K562 (cell line): ENCODE data around the gene NIPBL. TPM values are rescaled to one million over a fixed set of nuclear protein-coding genes. Genes with fewer than 3 reads are reported as not detected.

ENCODE experiments used
- ASH1L ChIP-seq: fragments of 450-650 bp; IDR thresholded peaks from 2 replicates; pipeline ENCODE4 v1.6.1; 2018; ENCODE audit warnings: borderline replicate concordance, mild to moderate bottlenecking, low read depth; ENCODE audit not compliant: partially characterized antibody
- CEBPB ChIP-seq: fragments of 450-650 bp; IDR thresholded peaks from 2 replicates; pipeline ENCODE4 v1.6.1; 2016; ENCODE audit warnings: missing genetic modification characterization, missing compliant biosample characterization
- HDAC1 ChIP-seq, 2 experiments: fragments of 450-650 bp; IDR thresholded peaks; 2 replicates each; pipeline ENCODE4 v1.6.1; 2016 to 2017; ENCODE audit warnings: inconsistent platforms in 1 of 2, mild to moderate bottlenecking in 1 of 2, moderate library complexity in 1 of 2
- HEY1 ChIP-seq: fragments of 250-450 bp; sonication (Bioruptor Pico); IDR thresholded peaks from 2 replicates; pipeline ENCODE4 v1.5.0; 2020; ENCODE audit warnings: mild to moderate bottlenecking, moderate library complexity, borderline replicate concordance
- KLF10 ChIP-seq: fragments of 250-450 bp; sonication (Bioruptor Pico); IDR thresholded peaks from 2 replicates; pipeline ENCODE4 v1.6.1; 2021; ENCODE audit warnings: matching md5 sums
- MBD2 ChIP-seq: sonication (generic); IDR thresholded peaks from 2 replicates; pipeline ENCODE4 v1.6.1; 2016; ENCODE audit warnings: low read depth, borderline replicate concordance
- MECOM ChIP-seq: fragments of 250-450 bp; sonication (Bioruptor Pico); IDR thresholded peaks from 2 replicates; pipeline ENCODE4 v1.8.0; 2022; ENCODE audit warnings: inconsistent platforms
- MYNN ChIP-seq, 2 experiments: sonication (generic); formaldehyde crosslinking in 1 of 2; IDR thresholded peaks; 2 replicates each; pipeline versions ENCODE4 v1.5.0 to v1.6.1; 2016 to 2020; ENCODE audit warnings: antibody characterized with exemption in 1 of 2, missing genetic modification reagents in 1 of 2
- POLR2AphosphoS2 ChIP-seq: IDR thresholded peaks from 2 replicates; pipeline ENCODE4 v1.6.1; 2012; ENCODE audit warnings: low read length, improper control_type of control experiment
- ZNF12 ChIP-seq: sonication (generic); formaldehyde crosslinking; IDR thresholded peaks from 2 replicates; pipeline ENCODE4 v1.4.0; 2020; ENCODE audit warnings: mild to moderate bottlenecking, missing genetic modification reagents
- ZNF695 ChIP-seq: fragments of 450-650 bp; formaldehyde crosslinking; IDR thresholded peaks from 2 replicates; pipeline ENCODE4 v1.4.0; 2020; ENCODE audit warnings: mild to moderate bottlenecking, moderate library complexity
- polyA plus RNA-seq, 8 experiments: library from polyadenylated mRNA; depleted of rRNA in 4 of 8; stranded (reverse) in 5 of 8; unstranded in 3 of 8; fragments of >200 nt; fragmentation: Nextera tagmentation in 2 of 8; fragmentation: Illumina TruSeq in 1 of 8; extraction: Ambion mirVana in 2 of 8; extraction: Trizol in 1 of 8; gene quantifications; 2 replicates each; pipeline versions ENCODE4 v1.2.1 to v1.2.3, GENCODE V29; 2011 to 2014; ENCODE audit warnings: inconsistent platforms in 1 of 8, missing spikeins in 1 of 8
- total RNA-seq, 7 experiments: library from RNA; depleted of rRNA in 6 of 7; stranded (reverse); fragments of >200 nt in 6 of 7; fragmentation: Illumina TruSeq in 2 of 7; extraction: Trizol in 2 of 7; gene quantifications; 2 replicates each; pipeline versions ENCODE4 v1.2.1 to v1.2.3, GENCODE V29; 2011 to 2021; ENCODE audit warnings: low replicate concordance in 1 of 7
- TF ChIP-seq, protein P1 (sequence below): fragments of 450-650 bp; formaldehyde crosslinking; IDR thresholded peaks from 2 replicates; pipeline ENCODE4 v1.4.0; 2022; ENCODE audit warnings: mild to moderate bottlenecking, moderate library complexity
- TF ChIP-seq, protein P2 (sequence below): fragments of 250-450 bp; sonication (Bioruptor Pico); IDR thresholded peaks from 2 replicates; pipeline ENCODE4 v1.8.0; 2022; ENCODE audit warnings: moderate library complexity, mild to moderate bottlenecking, inconsistent platforms
- TF ChIP-seq, protein P3 (sequence below): sonication (generic); formaldehyde crosslinking; IDR thresholded peaks from 2 replicates; pipeline ENCODE4 v1.8.0; 2022; ENCODE audit warnings: mild to moderate bottlenecking, missing genetic modification reagents
- TF ChIP-seq, protein P4 (sequence below): sonication (generic); formaldehyde crosslinking; IDR thresholded peaks from 2 replicates; pipeline ENCODE4 v1.5.0; 2020; ENCODE audit warnings: missing genetic modification reagents
- TF ChIP-seq, protein P5 (sequence below): fragments of 450-650 bp; formaldehyde crosslinking; IDR thresholded peaks from 2 replicates; pipeline ENCODE4 v1.4.0; 2022; ENCODE audit warnings: missing genetic modification characterization
- TF ChIP-seq, protein P6 (sequence below): sonication (generic); formaldehyde crosslinking; IDR thresholded peaks from 2 replicates; pipeline ENCODE4 v1.8.1; 2023; ENCODE audit warnings: mild to moderate bottlenecking, missing genetic modification reagents
- TF ChIP-seq, protein P7 (sequence below): fragments of 200-800 bp; sonication (Bioruptor generic); IDR thresholded peaks from 2 replicates; pipeline ENCODE4 v1.6.1; 2017; ENCODE audit warnings: missing genetic modification characterization, missing compliant biosample characterization

NIPBL gene
- total and polyA plus RNA-seq, 9 of the 15 experiments (the other 6 are each of a cell fraction or from before 2014, with no cell fraction given): 12.9 to 56.7 (median 38.9) TPM

DNA sequence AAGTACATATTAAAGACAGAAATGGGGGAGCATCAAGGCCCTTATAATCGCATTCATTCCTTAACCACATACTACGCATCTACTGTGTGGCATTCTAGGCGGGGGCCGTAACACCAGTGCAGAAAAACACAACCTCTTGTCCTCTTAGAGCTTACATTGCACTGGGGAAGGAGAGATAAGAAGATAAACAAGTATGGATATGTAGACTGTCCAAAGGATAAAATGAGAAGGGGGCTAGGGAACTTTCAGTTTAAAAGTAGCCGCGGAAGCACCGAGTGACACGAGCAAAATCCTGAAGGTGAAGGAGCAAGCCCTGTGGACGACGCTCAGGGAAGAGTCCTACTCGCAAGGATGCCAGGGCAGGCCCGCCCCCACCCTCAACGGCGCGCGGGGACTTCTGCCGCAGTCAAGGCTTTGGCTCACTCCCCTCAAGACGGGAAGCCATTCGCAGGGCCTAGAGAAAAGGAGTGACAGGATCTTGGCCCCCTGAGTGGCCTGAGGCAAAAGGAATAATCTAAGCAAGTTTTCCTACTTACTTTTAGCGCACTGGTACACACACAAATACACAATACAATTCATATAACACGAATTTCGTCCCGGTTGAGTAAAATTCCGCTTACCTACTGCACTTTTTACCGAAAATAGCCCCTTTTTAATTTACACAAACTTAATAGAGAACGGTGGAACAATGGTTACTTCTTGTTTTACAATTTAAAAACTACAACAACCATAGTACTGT is 1.3 kb upstream of the NIPBL start (continued):
- TF ChIP-seq, protein P1, sequence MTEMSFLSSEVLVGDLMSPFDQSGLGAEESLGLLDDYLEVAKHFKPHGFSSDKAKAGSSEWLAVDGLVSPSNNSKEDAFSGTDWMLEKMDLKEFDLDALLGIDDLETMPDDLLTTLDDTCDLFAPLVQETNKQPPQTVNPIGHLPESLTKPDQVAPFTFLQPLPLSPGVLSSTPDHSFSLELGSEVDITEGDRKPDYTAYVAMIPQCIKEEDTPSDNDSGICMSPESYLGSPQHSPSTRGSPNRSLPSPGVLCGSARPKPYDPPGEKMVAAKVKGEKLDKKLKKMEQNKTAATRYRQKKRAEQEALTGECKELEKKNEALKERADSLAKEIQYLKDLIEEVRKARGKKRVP (CRISPR knock-in tag): 0 out of 2 replicates have a peak, but pooled peaks have one; percentile 26
- TF ChIP-seq MBD2: no peak
- TF ChIP-seq, protein P2, sequence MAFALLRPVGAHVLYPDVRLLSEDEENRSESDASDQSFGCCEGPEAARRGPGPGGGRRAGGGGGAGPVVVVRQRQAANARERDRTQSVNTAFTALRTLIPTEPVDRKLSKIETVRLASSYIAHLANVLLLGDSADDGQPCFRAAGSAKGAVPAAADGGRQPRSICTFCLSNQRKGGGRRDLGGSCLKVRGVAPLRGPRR: no peak
- TF ChIP-seq MYNN (IDR thresholded peaks at IDR 0.05): 0 out of 2 replicates have a peak, but pooled peaks have one; percentile 34
- no peak for TF ChIP-seq MYNN (CRISPR knock-in tag; IDR thresholded peaks at IDR 0.05)
- TF ChIP-seq KLF10: no peak
- TF ChIP-seq ASH1L: no peak
- TF ChIP-seq, protein P3, sequence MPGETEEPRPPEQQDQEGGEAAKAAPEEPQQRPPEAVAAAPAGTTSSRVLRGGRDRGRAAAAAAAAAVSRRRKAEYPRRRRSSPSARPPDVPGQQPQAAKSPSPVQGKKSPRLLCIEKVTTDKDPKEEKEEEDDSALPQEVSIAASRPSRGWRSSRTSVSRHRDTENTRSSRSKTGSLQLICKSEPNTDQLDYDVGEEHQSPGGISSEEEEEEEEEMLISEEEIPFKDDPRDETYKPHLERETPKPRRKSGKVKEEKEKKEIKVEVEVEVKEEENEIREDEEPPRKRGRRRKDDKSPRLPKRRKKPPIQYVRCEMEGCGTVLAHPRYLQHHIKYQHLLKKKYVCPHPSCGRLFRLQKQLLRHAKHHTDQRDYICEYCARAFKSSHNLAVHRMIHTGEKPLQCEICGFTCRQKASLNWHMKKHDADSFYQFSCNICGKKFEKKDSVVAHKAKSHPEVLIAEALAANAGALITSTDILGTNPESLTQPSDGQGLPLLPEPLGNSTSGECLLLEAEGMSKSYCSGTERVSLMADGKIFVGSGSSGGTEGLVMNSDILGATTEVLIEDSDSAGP: no peak
- no peak for TF ChIP-seq CEBPB (tag)
- no peak for TF ChIP-seq ZNF12 (CRISPR knock-in tag)
- TF ChIP-seq HEY1: no peak
- TF ChIP-seq, protein P4, sequence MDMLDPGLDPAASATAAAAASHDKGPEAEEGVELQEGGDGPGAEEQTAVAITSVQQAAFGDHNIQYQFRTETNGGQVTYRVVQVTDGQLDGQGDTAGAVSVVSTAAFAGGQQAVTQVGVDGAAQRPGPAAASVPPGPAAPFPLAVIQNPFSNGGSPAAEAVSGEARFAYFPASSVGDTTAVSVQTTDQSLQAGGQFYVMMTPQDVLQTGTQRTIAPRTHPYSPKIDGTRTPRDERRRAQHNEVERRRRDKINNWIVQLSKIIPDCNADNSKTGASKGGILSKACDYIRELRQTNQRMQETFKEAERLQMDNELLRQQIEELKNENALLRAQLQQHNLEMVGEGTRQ: no peak
- TF ChIP-seq, protein P5, sequence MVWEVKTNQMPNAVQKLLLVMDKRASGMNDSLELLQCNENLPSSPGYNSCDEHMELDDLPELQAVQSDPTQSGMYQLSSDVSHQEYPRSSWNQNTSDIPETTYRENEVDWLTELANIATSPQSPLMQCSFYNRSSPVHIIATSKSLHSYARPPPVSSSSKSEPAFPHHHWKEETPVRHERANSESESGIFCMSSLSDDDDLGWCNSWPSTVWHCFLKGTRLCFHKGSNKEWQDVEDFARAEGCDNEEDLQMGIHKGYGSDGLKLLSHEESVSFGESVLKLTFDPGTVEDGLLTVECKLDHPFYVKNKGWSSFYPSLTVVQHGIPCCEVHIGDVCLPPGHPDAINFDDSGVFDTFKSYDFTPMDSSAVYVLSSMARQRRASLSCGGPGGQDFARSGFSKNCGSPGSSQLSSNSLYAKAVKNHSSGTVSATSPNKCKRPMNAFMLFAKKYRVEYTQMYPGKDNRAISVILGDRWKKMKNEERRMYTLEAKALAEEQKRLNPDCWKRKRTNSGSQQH: no peak
- TF ChIP-seq ZNF695 (CRISPR knock-in tag): no peak
- TF ChIP-seq, protein P6, sequence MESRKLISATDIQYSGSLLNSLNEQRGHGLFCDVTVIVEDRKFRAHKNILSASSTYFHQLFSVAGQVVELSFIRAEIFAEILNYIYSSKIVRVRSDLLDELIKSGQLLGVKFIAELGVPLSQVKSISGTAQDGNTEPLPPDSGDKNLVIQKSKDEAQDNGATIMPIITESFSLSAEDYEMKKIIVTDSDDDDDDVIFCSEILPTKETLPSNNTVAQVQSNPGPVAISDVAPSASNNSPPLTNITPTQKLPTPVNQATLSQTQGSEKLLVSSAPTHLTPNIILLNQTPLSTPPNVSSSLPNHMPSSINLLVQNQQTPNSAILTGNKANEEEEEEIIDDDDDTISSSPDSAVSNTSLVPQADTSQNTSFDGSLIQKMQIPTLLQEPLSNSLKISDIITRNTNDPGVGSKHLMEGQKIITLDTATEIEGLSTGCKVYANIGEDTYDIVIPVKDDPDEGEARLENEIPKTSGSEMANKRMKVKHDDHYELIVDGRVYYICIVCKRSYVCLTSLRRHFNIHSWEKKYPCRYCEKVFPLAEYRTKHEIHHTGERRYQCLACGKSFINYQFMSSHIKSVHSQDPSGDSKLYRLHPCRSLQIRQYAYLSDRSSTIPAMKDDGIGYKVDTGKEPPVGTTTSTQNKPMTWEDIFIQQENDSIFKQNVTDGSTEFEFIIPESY (CRISPR knock-in tag): no peak
- TF ChIP-seq HDAC1 (IDR thresholded peaks at IDR 0.05): peak in 1 of 2 experiments; percentile 45; a peak in 2 of 4 replicates
- TF ChIP-seq MECOM (CRISPR knock-in tag): peak; percentile 48; the same call in 1 of the 2 replicates
- TF ChIP-seq, protein P7, sequence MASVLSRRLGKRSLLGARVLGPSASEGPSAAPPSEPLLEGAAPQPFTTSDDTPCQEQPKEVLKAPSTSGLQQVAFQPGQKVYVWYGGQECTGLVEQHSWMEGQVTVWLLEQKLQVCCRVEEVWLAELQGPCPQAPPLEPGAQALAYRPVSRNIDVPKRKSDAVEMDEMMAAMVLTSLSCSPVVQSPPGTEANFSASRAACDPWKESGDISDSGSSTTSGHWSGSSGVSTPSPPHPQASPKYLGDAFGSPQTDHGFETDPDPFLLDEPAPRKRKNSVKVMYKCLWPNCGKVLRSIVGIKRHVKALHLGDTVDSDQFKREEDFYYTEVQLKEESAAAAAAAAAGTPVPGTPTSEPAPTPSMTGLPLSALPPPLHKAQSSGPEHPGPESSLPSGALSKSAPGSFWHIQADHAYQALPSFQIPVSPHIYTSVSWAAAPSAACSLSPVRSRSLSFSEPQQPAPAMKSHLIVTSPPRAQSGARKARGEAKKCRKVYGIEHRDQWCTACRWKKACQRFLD (CRISPR knock-in tag): 0 out of 2 replicates have a peak, but pooled peaks have one; percentile 67
- TF ChIP-seq POLR2AphosphoS2: no peak
